Choroid plexus epithelial cell (primary cell): ENCODE measurements around the gene RAX.

Experiments used
- DNase-seq: peaks from one replicate; pipeline ENCODE4 v3.0.0-alpha.2; 2010; ENCODE audit warnings: low read depth
- H3K4me3 ChIP-seq: 2 replicates; pipeline ENCODE4 v1.5.1; 2011; ENCODE audit warnings: low read depth, mild to moderate bottlenecking, control low read depth, low read length, moderate library complexity
- TF ChIP-seq, protein P1 (sequence below): conservative IDR thresholded peaks from 2 replicates; pipeline ENCODE4 v1.5.1; 2011; ENCODE audit warnings: low read depth, mild to moderate bottlenecking, control low read depth, inconsistent platforms, low read length, moderate library complexity

RAX gene

DNA sequence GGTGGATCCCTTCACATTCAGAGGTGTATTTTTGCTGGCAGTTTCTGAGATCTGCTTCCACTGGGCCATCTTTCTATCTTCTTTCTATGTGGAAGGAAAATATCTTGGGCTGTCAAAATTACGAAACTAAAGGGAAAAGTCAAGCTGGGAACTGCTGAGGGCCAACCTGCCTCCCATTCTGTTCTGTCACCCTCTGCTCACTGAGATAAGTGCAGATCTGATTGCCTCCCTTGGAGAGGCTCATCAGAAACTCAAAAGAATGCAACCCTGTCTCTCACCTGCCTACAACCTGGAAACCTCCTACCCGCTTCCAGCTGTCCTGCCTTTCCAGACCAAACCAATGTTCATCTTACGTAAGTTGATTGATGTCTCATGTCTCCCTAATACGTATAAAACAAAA lies 26.5 kb downstream of the RAX start:
- H3K4me3 ChIP-seq, result no peak overlapping the region
- no peak for DNase-seq
- TF ChIP-seq, protein P1, sequence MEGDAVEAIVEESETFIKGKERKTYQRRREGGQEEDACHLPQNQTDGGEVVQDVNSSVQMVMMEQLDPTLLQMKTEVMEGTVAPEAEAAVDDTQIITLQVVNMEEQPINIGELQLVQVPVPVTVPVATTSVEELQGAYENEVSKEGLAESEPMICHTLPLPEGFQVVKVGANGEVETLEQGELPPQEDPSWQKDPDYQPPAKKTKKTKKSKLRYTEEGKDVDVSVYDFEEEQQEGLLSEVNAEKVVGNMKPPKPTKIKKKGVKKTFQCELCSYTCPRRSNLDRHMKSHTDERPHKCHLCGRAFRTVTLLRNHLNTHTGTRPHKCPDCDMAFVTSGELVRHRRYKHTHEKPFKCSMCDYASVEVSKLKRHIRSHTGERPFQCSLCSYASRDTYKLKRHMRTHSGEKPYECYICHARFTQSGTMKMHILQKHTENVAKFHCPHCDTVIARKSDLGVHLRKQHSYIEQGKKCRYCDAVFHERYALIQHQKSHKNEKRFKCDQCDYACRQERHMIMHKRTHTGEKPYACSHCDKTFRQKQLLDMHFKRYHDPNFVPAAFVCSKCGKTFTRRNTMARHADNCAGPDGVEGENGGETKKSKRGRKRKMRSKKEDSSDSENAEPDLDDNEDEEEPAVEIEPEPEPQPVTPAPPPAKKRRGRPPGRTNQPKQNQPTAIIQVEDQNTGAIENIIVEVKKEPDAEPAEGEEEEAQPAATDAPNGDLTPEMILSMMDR, result no peak

DNA sequence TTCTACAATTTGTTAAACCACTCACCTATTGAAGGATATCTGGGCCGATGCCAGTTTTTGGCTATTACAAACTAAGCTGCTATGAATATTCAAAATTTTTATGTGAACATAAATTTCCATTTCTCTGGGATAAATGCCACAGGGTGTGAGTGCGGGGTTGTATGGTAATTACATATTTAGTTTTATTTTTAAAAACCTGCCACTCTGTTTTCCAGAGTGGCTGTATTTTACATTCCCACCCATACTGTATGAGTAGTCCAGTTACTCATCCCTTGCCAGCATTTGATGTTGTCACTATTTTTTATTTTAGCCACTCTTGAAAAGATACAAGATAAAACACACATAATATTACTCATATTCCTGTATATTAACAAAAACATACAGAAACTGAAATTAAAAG lies 30.3 kb downstream of the RAX start:
- no peak overlapping the region for H3K4me3 ChIP-seq
- TF ChIP-seq, protein P1, result no peak
- no peak for DNase-seq

DNA sequence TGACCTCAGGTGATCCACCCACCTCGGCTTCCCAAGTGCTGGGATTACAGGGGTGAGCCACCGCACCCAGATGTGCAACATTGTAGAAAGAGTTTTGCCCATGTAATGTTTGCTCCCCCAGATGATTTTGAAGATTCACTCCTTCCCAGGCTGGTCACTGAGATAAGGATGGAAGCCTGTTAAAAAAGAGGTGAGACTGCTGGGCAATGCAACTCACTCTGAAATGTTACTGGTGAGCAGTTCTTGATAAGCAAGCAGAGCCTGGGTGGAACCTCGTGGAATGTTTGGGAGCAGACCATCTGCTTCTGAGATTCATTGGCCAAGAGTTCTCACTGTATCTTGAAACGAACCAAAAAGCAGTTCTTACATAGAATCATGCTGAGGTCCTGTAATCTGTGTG lies 33.6 kb downstream of the RAX start:
- TF ChIP-seq, protein P1, result no peak

DNA sequence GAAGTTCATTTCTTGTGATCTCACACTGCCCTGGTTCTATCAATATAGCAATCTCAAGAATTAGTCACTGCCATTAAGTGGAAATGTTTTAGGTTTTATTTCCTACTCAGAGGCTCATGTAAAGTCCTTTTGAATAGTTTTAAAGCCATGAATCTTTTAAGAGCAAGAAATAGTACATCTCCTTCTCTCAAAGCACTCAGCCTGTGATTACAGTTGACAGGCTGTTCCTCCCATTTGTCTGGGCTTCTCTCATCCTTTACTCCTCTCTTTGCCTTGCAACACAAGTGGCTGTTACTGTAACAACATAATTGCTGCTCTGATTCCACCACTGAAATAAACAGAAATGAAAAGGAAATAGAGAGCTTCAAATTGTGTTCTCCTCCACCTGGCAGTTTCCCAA lies 34.9 kb downstream of the RAX start:
- TF ChIP-seq, protein P1, result no peak
- H3K4me3 ChIP-seq, result no peak overlapping the region
- DNase-seq, result no peak

More for the DNA sequence above, 33.6 kb downstream of the RAX start:
- no peak for DNase-seq
- no peak overlapping the region for H3K4me3 ChIP-seq

DNA sequence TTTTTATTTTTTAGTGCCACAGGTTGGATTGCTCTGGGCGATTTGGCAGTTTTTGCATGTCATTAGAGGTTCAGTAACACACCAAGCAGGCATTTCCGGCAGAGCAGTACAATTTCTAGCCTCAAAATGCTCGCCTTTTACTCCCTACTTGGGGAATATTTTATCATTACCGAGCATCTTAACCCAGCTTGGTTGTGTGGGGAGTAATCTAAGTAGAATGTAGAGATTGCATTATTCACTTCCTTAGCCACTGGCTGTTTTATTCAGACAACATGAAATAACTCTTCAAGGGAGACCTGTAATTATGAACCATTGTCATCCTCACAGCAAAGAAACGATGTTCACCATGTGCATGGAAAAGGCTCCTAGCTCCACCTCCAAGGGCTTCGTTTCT lies 40.2 kb downstream of the RAX start:
- TF ChIP-seq, protein P1, result no peak
- DNase-seq, result no peak

DNA sequence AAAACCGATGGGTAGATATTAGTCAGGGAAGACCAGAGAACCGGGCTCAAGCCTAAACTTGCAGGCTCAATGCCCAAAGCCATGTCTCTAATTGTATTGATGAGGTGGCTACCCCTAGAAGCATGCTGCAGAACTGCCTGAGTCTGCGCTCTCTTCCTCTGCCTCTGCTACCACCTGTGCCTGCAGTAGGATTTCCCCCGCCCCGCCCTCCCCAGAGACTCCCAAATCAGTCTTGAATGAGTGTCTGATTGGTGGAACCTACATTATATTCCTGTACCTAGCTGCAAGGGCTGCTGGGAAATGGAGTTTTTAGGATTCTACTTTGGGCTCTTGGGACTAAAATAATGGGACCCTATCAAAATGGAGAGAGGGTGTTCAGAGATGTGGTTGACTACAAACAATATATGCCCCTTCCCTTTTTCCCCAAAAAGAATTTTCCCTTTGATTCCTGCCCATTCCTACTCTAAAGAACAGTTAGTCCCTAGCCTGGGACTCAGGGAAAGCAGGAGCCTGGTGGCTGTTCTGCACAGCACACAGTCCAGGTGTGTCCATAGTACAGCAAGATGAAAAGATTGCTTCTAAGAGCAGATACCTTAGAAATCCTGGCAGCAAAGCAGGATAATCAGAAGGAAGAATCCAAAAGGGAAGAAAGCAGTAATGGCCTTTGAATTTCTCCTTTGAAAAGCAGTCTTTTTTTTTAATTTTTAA lies 40.8 kb downstream of the RAX start:
- DNase-seq, result no peak
- TF ChIP-seq, protein P1, result no peak

More for the DNA sequence above, 40.2 kb downstream of the RAX start:
- no peak overlapping the region for H3K4me3 ChIP-seq

DNA sequence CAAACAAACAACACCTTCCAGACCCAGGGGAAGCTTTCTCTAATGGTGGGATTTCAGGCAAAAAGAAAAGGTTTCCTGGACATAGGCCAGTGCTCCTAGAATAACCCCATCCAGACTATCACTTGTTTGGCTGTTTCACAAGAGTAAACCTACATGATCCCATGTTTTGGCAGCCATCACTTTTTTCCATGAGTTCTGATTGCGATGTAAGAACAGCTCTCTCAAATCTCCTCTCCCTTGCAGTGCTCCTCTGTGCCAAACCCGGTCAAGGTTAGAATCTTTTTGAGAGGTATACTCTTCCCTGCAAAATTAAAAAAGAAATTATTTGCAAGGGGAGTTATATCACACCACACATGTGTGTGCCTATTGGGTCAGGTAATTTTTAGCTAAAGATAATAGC lies 41.4 kb downstream of the RAX start:
- TF ChIP-seq, protein P1, result no peak
- no peak for DNase-seq
- no peak overlapping the region for H3K4me3 ChIP-seq

More for the DNA sequence above, 40.8 kb downstream of the RAX start:
- H3K4me3 ChIP-seq, result no peak overlapping the region
